Heart left ventricle (tissue), 16 donors: Measurements from ENCODE around the gene IPO4. TPM values are rescaled to one million over a fixed set of nuclear protein-coding genes. Genes with fewer than 3 reads are reported as not detected.

ENCODE experiments used
- ATAC-seq, 4 donors: fragments of 200-7000 bp; cut with Tn5 transposase; one replicate each; pipeline ENCODE4 v1.9.1; 2020 to 2022; ENCODE audit warnings: moderate library complexity in 4 of 4, mild to moderate bottlenecking in 3 of 4, moderate number of reproducible peaks in 1 of 4
- DNase-seq, 5 donors: peaks; one replicate each; pipeline ENCODE4 v3.0.0-alpha.2; 2020
- H3K27ac ChIP-seq, 12 donors: fragments of 200-600 bp; sonication (generic) in 4 of 12; one replicate each; pipeline versions ENCODE4 v1.5.0 to v1.8.0; 2016 to 2022; ENCODE audit warnings: mild to moderate bottlenecking in 2 of 12
- H3K27me3 ChIP-seq, 9 donors: fragments of 200-600 bp; sonication (generic) in 2 of 9; one replicate each; pipeline versions ENCODE4 v1.5.1 to v1.8.0; 2016 to 2022; ENCODE audit warnings: mild to moderate bottlenecking in 3 of 9
- H3K36me3 ChIP-seq, 9 donors: fragments of 200-600 bp; sonication (generic) in 2 of 9; one replicate each; pipeline versions ENCODE4 v1.5.0 to v1.8.0; 2018 to 2022; ENCODE audit warnings: mild to moderate bottlenecking in 2 of 9
- H3K4me1 ChIP-seq, 12 donors: fragments of 200-600 bp; sonication (generic) in 4 of 12; one replicate each; pipeline versions ENCODE4 v1.5.0 to v1.8.0; 2016 to 2022; ENCODE audit warnings: mild to moderate bottlenecking in 3 of 12
- H3K4me3 ChIP-seq, 12 donors: fragments of 200-600 bp; sonication (generic) in 4 of 12; one replicate each; pipeline versions ENCODE4 v1.5.0 to v1.8.0; 2017 to 2022; ENCODE audit warnings: mild to moderate bottlenecking in 9 of 12, moderate library complexity in 4 of 12
- H3K9me3 ChIP-seq, 12 donors: fragments of 200-600 bp; sonication (generic) in 4 of 12; one replicate each; pipeline versions ENCODE4 v1.5.0 to v1.8.0; 2016 to 2022; ENCODE audit warnings: mild to moderate bottlenecking in 1 of 12
- POLR2A ChIP-seq, 2 donors: fragments of 450-650 bp; IDR thresholded peaks; one replicate each; pipeline ENCODE4 v1.6.1; 2017; ENCODE audit warnings: antibody characterized with exemption in 2 of 2, mild to moderate bottlenecking in 2 of 2, moderate library complexity in 2 of 2
- WGBS, 4 donors: extraction: QIAGEN DNeasy Blood & Tissue Kit in 2 of 4; methylation state at CpG; one replicate each; pipeline versions ENCODE4 v1.1.5 to v1.1.7; 2013 to 2018; 5-methylcytosine and 5-hydroxymethylcytosine counted together
- intact Hi-C, 10 donors: fragments of 100-400 bp; cut with DNase I; formaldehyde crosslinking; loops; one replicate each; pipeline versions ENCODE4 v1.11.1 to v1.14.2; 2022
- polyA plus RNA-seq, 2 donors: library from polyadenylated mRNA; stranded (reverse); fragments of 200-250 nt; gene quantifications; one replicate each; pipeline ENCODE4 v1.2.3, GENCODE V29; 2013
- total RNA-seq, 9 donors: library from RNA; depleted of rRNA in 2 of 9; stranded (reverse); fragments of >200 nt in 2 of 9; fragmentation: NEBNext Ultra II Directional in 3 of 9; extraction: Animal tissue kit (Norgen Biotek cat#: 25700) in 3 of 9; gene quantifications; one replicate each; pipeline versions ENCODE4 v1.1.0 to v1.2.4, GENCODE V29; 2016 to 2023
- TF ChIP-seq, protein P1 (sequence below), 12 donors: fragments of 200-600 bp; sonication (generic) in 4 of 12; IDR thresholded peaks; one replicate each; pipeline versions ENCODE4 v1.5.0 to v1.8.0; 2018 to 2022; ENCODE audit warnings: antibody characterized with exemption in 12 of 12, mild to moderate bottlenecking in 5 of 12
- donor health status: ischemic (EF 13 %, LVEDD 7.1; RV severe dilation, severe dysfunction).
- donor health status: healthy with polysubstance abuse.
- donor health status: DM: no; HTN: yes; CAD: no.
- donor health status: DM: no; HTN: no; CAD: no.
- donor health status: ischemic (EF 25% LVEDD 6.9; RV normal size, moderate dysfunction).
- donor health status: ischemic (EF 25% LVEDD 5.7; RV mildly dilated, moderate dysfunction).
- donor health status: healthy.
- donor health status: DM: yes; HTN: yes; CAD: no.
- donor health status: ischemic (EF 35%, LVEDD 5.7; RV mildly dilated, moderate dysfunction).
- donor health status: nonischemic (EF 11% LVEDD 7.7; RV severe dilation, severe dysfunction).
- donor health status: DM: yes; HTN: yes; CAD: no.
- donor health status: PGD.
- donor health status: ischemic (EF 29% LVEDD 5.4; RV normal size, mild dysfunction).
- donor health status: nonischemic (EF 23%, LVEDD 6.1; RV moderate dilation, normal function).

Gene IPO4
- total and polyA plus RNA-seq, 11 donors, result 1.8 to 40.0 (median 17.2) TPM

DNA sequence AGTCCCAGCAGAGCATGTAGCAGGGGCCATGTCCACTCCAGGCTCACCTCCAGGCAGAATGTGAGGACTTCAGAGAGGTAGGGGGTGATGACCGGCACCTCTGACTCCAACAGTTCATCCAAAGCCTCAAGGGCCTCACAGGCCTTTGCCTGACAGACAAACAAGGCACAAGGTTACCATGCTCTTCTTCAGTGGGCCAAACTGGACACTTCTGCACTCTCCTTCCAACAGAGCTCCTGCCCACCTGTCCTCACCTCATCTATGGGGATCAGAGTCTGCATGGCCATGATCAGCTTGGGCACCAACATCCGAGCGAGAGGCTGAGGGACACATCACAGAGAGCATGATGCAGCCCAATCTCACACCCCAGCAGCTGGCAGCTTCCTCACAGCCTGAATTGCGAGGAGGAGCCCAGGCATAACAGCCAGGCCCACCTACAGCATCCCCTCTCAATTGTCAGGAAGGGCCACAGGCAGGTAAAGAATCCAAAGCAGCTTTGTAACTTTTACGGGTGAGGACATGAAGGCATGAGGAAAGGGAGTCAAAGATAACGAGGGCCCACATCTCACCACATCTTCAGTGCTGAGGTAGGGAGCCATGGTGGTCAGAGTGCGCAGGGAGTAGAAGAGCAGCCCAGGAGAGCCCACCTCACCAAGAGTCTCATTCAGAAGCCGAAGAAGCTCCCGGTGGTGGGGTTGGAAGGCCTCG, 1.6 kb downstream of the IPO4 start:
- peaks cover 4 to 70% (median 57%) of the 10 kb centered on the region in 9 donors for H3K36me3 ChIP-seq
- ATAC-seq (no peak), DNase-seq (no peak)
- no peaks in the 10 kb centered on the region for H3K27me3 ChIP-seq
- H3K9me3 ChIP-seq, result no peaks in the 10 kb centered on the region
- no peak overlapping the region for H3K27ac ChIP-seq
- peak overlapping the region in 2 of 12 donors; percentile 68 to 71 for H3K4me3 ChIP-seq
- 92 to 98% (median 93%) methylated on average over 10 of the region's 10 CpGs for WGBS, 4 donors
- TF ChIP-seq, protein P1, sequence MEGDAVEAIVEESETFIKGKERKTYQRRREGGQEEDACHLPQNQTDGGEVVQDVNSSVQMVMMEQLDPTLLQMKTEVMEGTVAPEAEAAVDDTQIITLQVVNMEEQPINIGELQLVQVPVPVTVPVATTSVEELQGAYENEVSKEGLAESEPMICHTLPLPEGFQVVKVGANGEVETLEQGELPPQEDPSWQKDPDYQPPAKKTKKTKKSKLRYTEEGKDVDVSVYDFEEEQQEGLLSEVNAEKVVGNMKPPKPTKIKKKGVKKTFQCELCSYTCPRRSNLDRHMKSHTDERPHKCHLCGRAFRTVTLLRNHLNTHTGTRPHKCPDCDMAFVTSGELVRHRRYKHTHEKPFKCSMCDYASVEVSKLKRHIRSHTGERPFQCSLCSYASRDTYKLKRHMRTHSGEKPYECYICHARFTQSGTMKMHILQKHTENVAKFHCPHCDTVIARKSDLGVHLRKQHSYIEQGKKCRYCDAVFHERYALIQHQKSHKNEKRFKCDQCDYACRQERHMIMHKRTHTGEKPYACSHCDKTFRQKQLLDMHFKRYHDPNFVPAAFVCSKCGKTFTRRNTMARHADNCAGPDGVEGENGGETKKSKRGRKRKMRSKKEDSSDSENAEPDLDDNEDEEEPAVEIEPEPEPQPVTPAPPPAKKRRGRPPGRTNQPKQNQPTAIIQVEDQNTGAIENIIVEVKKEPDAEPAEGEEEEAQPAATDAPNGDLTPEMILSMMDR (IDR thresholded peaks at IDR 0.05), result no peak
- no peak for TF ChIP-seq POLR2A (IDR thresholded peaks at IDR 0.05)
- intact Hi-C loops, result no loop called here
- H3K4me1 ChIP-seq, result peaks cover 0 to 24% (median 14%) of the 10 kb centered on the region in 12 donors

DNA sequence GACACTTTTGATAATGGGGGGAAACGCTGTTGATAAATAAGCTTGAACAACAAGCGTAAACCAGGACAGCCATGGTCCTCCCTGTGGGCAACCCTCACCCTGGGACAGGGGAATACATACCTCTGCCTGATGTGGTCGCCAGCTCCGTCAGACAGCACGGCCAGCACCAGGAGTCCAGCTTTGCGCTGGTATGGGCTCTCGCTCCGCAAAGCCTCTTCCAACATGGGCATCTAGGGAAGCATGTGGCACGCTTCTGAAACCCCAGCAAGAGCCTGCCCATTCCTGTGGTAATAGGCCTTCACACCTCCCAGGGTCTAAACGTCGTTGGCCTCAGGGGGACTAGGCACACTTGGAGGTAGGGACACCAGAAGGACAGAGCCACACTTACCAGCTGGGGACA, 2.9 kb downstream of the IPO4 start:
- Histone ChIP-seq H3K4me1 (peaks cover 0 to 24% (median 14%) of the 10 kb centered on the region in 12 donors), H3K27ac (no peak overlapping the region), H3K27me3 (no peaks in the 10 kb centered on the region), H3K4me3 (no peak overlapping the region), H3K9me3 (no peaks in the 10 kb centered on the region), H3K36me3 (peaks cover 4 to 72% (median 59%) of the 10 kb centered on the region in 9 donors)
- 85 to 97% (median 94%) methylated on average over 6 to 11 of the region's 11 CpGs for WGBS, 4 donors
- DNase-seq, result no peak
- ATAC-seq, result no peak
- intact Hi-C loops, result no loop called here
- TF ChIP-seq POLR2A (IDR thresholded peaks at IDR 0.05), result no peak
- TF ChIP-seq, protein P1 (IDR thresholded peaks at IDR 0.05), result no peak

DNA sequence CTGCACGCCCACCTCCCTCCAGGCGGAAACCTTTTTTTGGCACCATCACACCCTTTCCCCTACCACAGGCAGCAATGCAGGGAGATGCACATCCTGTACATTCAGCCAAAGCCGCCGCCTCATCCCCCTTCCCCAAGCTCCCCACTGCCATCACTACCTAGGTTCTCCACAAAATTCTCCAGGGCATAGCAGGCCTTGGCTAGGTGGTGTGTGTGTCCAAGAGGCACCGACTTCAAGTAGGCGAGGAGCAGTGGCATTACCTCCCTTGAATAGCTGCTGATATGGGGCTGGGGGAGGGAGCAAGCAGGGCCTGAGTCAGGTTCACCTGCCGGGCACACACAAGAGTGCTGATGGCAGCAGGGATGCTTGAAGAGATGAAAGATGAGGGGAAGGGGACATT, 3.6 kb downstream of the IPO4 start:
- Histone ChIP-seq H3K9me3 (no peaks in the 10 kb centered on the region), H3K4me1 (peaks cover 0 to 31% (median 17%) of the 10 kb centered on the region in 12 donors), H3K36me3 (peaks cover 4 to 76% (median 57%) of the 10 kb centered on the region in 9 donors), H3K27ac (no peak overlapping the region), H3K27me3 (no peaks in the 10 kb centered on the region), H3K4me3 (no peak overlapping the region)
- WGBS, 4 donors, result 94 to 97% (median 95%) methylated on average over 7 of the region's 7 CpGs
- no peak for TF ChIP-seq POLR2A (IDR thresholded peaks at IDR 0.05)
- TF ChIP-seq, protein P1 (IDR thresholded peaks at IDR 0.05), result no peak
- DNase-seq (no peak), ATAC-seq (no peak)
- intact Hi-C loops, result no loop called here

DNA sequence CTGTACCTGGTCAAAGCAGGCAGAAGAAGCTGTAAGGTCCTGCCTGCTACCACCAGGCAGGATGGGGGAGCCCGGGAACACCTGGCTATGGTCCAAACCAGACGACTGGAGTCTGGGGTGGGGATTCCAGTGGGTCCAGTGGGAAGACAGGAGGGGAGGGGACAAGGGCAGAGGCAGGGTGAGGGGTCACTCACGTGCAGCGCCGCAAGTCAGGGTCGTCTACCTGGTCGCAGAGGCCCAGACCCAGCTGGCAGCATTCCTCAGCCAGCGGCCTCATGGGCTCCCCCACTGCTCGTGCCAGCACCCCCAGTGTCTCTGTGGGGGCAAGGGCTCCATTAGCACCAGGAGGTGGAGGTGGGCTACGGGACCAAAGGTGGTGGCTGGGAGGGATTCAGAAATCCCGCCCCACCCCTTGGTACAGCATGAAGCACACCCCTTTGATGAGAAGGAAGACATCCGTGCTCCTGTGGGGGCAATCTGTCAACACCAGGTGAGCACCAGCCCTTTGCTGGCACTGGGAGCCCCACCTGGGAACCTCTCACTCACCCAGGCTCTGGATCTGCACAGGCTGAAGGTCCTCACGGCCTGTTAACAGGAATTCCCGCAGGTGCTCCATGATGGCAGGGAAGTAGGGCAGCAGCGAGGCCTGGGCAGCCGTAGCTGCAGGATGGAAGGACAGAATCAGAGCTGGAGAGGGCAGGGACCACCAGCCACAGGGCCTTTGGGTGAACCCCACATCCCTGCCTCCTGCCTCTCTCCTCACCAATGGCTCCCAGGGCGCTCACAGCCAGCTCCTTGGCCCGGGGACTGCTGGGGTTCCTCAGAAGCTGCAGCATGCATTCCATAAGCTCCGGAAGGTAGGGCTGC, 4.3 kb downstream of the IPO4 start:
- no peak overlapping the region for H3K27ac ChIP-seq
- intact Hi-C loops, result no loop called here
- H3K9me3 ChIP-seq, result no peaks in the 10 kb centered on the region
- TF ChIP-seq, protein P1 (IDR thresholded peaks at IDR 0.05), result no peak
- TF ChIP-seq POLR2A (IDR thresholded peaks at IDR 0.05), result no peak
- H3K36me3 ChIP-seq, result peaks cover 4 to 78% (median 62%) of the 10 kb centered on the region in 9 donors
- H3K4me3 ChIP-seq, result no peak overlapping the region
- DNase-seq (peak in 1 of 5 donors; percentile 18), ATAC-seq (no peak)
- H3K4me1 ChIP-seq, result peaks cover 0 to 34% (median 21%) of the 10 kb centered on the region in 12 donors
- no peaks in the 10 kb centered on the region for H3K27me3 ChIP-seq
- 81 to 88% (median 88%) methylated on average over 14 to 19 of the region's 19 CpGs for WGBS, 4 donors
